ENCODE measurements around the gene FOXL3. TPM values are rescaled to one million over a fixed set of nuclear protein-coding genes. Genes with fewer than 3 reads are reported as not detected.

The FOXL3 gene
- total RNA-seq, 1 donor: not detected

DNA sequence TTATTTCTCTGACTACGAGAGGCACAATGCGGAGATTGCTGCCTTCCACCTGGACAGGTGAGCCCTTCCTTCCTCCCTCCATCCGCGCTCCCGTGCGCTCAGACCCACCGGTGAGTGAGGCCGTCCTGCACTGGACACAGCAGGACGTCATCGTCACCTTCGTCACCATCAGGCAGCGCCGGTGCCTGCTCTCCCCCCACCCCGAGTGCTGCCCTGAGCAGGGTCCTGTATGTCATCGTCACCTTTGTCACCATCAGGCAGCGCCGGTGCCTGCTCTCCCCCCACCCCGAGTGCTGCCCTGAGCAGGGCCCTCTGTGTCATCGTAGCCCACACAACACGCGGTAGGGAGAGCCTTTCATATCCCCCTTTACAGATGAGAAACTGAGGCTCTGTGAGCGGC is 43.5 kb upstream of the FOXL3 start:
- no peak overlapping the region for H3K4me3 ChIP-seq (ENCODE audit: low read depth, low read length)
- TF ChIP-seq, protein P1, sequence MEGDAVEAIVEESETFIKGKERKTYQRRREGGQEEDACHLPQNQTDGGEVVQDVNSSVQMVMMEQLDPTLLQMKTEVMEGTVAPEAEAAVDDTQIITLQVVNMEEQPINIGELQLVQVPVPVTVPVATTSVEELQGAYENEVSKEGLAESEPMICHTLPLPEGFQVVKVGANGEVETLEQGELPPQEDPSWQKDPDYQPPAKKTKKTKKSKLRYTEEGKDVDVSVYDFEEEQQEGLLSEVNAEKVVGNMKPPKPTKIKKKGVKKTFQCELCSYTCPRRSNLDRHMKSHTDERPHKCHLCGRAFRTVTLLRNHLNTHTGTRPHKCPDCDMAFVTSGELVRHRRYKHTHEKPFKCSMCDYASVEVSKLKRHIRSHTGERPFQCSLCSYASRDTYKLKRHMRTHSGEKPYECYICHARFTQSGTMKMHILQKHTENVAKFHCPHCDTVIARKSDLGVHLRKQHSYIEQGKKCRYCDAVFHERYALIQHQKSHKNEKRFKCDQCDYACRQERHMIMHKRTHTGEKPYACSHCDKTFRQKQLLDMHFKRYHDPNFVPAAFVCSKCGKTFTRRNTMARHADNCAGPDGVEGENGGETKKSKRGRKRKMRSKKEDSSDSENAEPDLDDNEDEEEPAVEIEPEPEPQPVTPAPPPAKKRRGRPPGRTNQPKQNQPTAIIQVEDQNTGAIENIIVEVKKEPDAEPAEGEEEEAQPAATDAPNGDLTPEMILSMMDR (IDR thresholded peaks at IDR 0.05; ENCODE audit: insufficient read depth, low read length): no peak
- no peak for DNase-seq (ENCODE audit: low read depth)

DNA sequence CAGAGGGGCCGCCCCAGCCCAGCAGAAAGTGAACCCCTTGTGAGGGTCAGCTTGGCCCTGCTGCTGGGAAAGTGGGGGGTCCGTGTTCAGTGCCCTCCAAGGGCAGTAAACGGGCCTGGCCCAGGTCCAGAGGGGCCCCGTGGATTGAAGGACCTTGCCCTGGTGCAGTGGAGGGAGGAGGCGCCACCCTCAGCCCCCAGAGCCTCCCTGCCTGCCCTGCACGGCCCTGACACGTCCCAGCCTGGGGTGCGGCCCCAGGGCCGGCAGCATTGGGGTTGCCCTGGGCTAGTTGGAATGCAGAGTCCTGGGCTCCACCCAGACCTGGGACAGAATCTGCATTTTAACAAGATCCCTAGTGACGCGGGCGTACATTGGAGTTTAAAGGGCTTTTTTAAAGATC is 42.8 kb upstream of the FOXL3 start:
- TF ChIP-seq, protein P1 (IDR thresholded peaks at IDR 0.05; ENCODE audit: insufficient read depth, low read length): no peak
- no peak for DNase-seq (ENCODE audit: low read depth)
- H3K4me3 ChIP-seq (ENCODE audit: low read depth, low read length): no peak overlapping the region

DNA sequence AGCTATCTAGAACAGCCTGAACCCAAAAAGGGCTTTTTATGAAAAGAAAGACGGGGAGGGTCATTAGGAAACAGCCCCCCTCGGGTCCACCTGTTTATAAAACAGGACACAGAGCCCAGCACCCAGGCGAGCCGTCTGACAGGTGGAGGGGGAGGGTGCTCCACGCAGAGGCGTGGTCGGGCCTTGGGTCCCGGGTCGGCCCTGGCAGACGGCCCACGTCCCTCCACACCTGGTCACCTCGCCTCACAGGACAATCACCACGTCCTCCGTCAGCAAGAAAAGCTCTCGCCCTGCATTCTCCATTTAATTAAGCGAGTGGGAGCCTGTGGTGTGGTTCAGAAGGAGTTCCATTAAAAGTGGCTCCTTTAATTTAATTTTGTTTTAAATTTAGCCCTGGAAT is 42.3 kb upstream of the FOXL3 start:
- H3K4me3 ChIP-seq (ENCODE audit: low read depth, low read length): no peak overlapping the region
- DNase-seq (ENCODE audit: low read depth): no peak
- TF ChIP-seq, protein P1 (IDR thresholded peaks at IDR 0.05; ENCODE audit: insufficient read depth, low read length): no peak

DNA sequence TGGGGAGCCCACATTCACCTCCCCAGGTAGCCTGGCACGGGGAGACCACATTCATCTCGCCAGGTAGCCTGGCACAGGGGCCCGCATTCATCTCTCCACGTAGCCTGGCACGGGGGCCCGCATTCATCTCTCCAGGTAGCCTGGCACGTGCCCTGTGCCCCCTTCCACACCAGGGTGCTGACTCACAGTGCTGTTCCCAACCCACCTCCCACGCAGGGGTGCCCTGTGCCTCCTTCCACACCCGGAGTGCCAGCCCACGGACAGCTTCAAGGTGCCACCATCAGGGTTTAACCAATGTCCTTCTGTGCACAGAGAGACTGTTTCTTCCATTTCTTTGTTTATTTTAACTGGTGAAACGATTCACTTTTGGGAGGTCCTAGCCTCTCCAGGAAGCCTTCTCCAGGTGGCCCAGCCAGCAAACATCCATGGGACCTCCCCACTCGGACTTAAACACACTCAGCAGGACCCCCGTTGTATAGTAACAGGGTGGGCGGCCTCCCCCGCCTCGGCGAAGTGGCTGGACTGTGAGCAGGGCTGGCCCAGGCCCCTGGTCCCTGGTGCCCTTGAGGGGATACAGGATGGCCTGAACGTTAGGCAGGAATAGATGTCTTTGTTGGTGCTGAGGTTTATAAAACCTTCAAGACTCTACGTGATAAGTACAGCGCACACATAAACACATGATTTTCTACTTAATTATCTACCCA is 41.1 kb upstream of the FOXL3 start:
- DNase-seq (ENCODE audit: low read depth): no peak
- TF ChIP-seq, protein P1 (IDR thresholded peaks at IDR 0.05; ENCODE audit: insufficient read depth, low read length): no peak
- no peak overlapping the region for H3K4me3 ChIP-seq (ENCODE audit: low read depth, low read length)

DNA sequence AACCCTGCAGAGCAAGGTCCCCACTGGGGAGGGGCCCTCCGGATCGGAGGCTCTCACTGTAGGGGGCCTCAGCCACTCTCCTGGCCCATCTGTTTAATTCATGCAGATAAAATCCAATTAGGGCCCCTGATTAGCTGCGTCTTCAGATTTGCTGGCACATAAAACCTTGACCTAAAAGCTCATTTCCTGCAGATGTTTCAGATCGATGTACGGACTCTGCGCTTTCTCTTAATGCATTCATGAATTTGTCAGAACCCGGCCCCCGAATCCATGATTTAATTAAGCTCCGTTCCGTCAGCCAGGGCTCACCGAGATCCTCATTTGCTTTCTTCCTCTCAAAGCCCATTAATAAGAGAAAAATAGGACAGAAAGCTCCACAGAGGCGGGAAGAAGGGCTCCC is 40.0 kb upstream of the FOXL3 start:
- no peak overlapping the region for H3K4me3 ChIP-seq (ENCODE audit: low read depth, low read length)
- TF ChIP-seq, protein P1 (IDR thresholded peaks at IDR 0.05; ENCODE audit: insufficient read depth, low read length): no peak
- no peak for DNase-seq (ENCODE audit: low read depth)

DNA sequence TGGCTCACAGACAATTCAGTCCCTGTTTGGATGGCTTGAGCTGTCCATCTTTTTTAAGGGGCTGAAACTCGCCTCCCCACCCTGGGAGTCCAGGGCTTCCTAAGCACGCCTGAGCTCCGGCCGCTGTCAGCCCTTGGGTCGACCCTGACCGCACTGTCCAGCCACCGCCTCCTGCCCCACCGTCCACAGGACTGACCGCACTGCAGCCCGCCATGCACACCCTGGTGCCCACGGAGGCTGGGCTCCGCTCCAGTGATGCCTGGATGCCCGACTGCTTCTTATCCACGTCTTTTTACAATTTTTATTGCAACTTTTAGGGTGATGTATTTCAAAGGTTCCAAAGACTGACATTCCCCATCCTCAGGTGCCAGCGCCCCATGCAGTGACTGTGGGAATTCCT is 39.4 kb upstream of the FOXL3 start:
- no peak for DNase-seq (ENCODE audit: low read depth)
- TF ChIP-seq, protein P1 (IDR thresholded peaks at IDR 0.05; ENCODE audit: insufficient read depth, low read length): no peak
- H3K4me3 ChIP-seq (ENCODE audit: low read depth, low read length): no peak overlapping the region

DNA sequence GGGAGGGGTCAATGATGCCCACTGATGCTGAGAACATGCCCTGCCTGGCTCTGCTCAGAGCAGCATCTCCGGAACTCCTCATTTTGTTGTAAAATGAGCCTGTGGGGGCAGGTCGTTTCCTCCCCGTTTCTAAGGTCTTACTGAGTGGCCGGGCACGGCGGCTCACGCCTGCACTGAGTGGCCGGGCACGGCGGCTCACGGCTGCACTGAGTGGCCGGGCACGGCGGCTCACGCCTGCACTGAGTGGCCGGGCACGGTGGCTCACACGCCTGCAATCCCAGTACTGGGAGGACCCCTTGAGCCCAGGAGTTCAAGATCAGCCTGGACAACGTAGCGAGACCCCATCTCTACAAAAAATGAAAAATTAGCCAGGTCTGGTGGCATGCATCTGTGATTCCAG is 39.0 kb upstream of the FOXL3 start:
- H3K4me3 ChIP-seq (ENCODE audit: low read depth, low read length): no peak overlapping the region
- DNase-seq (ENCODE audit: low read depth): no peak
- TF ChIP-seq, protein P1 (IDR thresholded peaks at IDR 0.05; ENCODE audit: insufficient read depth, low read length): no peak
